ENCODE data around the gene CIITA.

The CIITA gene

DNA sequence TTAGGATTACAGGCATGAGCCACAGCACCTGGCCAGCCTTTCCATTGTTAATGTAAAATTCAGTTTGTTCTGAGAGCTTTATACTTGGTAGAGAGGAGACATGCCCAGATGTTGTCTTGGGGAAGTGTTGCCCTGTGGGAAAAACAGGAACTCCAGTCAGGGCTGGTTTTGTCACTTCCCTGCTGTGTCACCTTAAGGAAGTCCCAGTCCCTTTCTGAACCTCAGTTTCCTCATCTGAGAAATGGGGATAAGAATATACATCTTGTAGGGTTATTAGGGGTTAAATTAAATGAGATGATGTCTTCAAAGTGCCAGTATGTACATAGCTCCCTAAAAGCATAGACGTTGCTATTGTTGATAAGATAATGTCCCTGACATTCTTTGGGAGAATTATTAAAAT, 92.6 kb downstream of the CIITA start:
- H3K36me3 ChIP-seq (ENCODE audit: control insufficient read depth, insufficient read depth, low read length, severe bottlenecking), result peaks cover 42% of the 10 kb centered on the region
- H3K27me3 ChIP-seq (replicated peaks; ENCODE audit: control insufficient read depth, insufficient read depth, low read length), result no peaks in the 10 kb centered on the region
- H3K9me3 ChIP-seq (ENCODE audit: control insufficient read depth, low read length), result no peaks in the 10 kb centered on the region
- H3K4me3 ChIP-seq (ENCODE audit: low read length), result no peak overlapping the region
- no peak overlapping the region for H3K9ac ChIP-seq (ENCODE audit: low read length)
- H3K4me1 ChIP-seq (ENCODE audit: control insufficient read depth, insufficient read depth, low read length), result peaks cover 8% of the 10 kb centered on the region
- no peak for DNase-seq (ENCODE audit: low read depth)

DNA sequence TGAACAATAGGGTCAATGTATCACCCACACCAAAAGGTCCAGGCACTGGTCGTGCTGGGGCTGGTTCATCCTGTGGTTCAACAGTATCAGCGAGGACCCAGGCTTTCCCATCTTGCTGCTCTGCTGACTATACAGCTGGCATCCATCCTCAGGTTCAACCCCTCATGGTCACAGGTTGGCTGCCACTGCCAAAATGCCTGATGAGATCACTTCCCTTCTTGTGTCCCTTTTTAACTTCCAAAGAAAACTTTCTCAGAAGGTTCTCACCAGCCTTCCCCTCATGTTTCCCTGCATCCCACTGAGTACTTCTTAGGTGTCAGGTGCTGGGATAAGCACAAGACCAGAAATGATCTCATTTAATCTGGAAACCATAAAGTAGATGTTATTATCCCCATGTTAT, 93.1 kb downstream of the CIITA start:
- DNase-seq (ENCODE audit: low read depth), result no peak
- H3K9ac ChIP-seq (ENCODE audit: low read length), result no peak overlapping the region
- H3K4me3 ChIP-seq (ENCODE audit: low read length), result no peak overlapping the region
- no peaks in the 10 kb centered on the region for H3K9me3 ChIP-seq (ENCODE audit: control insufficient read depth, low read length)
- peaks cover 41% of the 10 kb centered on the region for H3K36me3 ChIP-seq (ENCODE audit: control insufficient read depth, insufficient read depth, low read length, severe bottlenecking)
- peaks cover 8% of the 10 kb centered on the region for H3K4me1 ChIP-seq (ENCODE audit: control insufficient read depth, insufficient read depth, low read length)
- no peaks in the 10 kb centered on the region for H3K27me3 ChIP-seq (replicated peaks; ENCODE audit: control insufficient read depth, insufficient read depth, low read length)

DNA sequence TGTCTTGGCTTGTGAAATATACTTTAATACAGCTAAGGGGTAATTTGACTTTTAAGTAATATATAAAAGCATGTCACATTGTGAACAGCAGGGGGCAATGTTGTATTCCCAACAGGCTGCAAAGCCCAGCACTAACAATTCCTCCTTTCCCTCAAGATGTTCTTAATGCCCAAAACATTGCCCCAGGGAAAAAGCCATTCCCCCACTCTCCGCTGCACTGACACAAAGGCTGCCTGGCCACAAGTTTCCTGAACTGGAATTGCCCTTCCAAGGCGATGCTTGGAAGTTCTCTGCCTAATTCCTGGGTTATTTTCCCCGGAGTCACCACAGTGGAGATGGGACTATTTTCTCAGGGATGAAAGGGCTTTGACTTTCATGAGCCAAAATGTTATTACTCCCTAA, 94.6 kb downstream of the CIITA start:
- H3K4me1 ChIP-seq (ENCODE audit: control insufficient read depth, insufficient read depth, low read length), result peaks cover 8% of the 10 kb centered on the region
- H3K36me3 ChIP-seq (ENCODE audit: control insufficient read depth, insufficient read depth, low read length, severe bottlenecking), result peaks cover 44% of the 10 kb centered on the region
- H3K27me3 ChIP-seq (replicated peaks; ENCODE audit: control insufficient read depth, insufficient read depth, low read length), result no peaks in the 10 kb centered on the region
- H3K9ac ChIP-seq (ENCODE audit: low read length), result no peak overlapping the region
- peak overlapping the region; percentile 9 for H3K4me3 ChIP-seq (ENCODE audit: low read length)
- H3K9me3 ChIP-seq (ENCODE audit: control insufficient read depth, low read length), result no peaks in the 10 kb centered on the region
- peak; percentile 95 for DNase-seq (ENCODE audit: low read depth)

DNA sequence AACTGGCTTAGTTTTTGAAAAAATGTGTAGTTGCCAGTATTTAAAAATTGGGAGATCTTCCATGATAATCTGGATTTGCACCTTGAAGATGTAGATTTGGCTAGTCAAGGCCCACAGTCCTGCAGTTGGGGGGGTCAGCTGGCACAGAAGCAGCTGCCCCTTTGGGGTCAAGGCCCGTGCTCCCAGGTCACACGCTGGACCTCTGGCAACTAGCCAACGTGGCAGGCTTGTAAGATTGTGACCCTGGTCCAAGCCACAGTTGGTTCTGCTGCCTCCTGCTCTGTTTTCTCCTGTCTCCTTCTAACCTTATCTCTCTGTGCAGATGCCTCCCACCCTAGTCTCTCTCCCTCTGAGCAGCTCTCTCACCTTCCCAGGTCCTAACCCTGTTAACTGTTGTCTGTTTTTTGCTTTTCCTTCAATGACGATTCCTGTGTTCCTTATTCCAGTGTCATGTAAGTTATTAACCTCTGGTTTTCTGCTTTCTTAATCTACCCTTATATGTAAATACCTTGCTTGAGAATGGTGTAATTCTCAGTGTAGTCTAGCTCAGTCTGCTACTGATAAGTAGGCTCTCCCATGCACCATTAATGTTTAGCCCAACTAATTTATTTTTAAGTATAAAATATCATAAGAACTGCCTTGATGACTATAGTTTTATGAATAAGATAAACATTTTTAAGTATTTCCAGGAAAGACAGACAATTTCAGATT, 95.3 kb downstream of the CIITA start:
- H3K9me3 ChIP-seq (ENCODE audit: control insufficient read depth, low read length), result no peaks in the 10 kb centered on the region
- H3K36me3 ChIP-seq (ENCODE audit: control insufficient read depth, insufficient read depth, low read length, severe bottlenecking), result peaks cover 37% of the 10 kb centered on the region
- no peaks in the 10 kb centered on the region for H3K27me3 ChIP-seq (replicated peaks; ENCODE audit: control insufficient read depth, insufficient read depth, low read length)
- H3K4me1 ChIP-seq (ENCODE audit: control insufficient read depth, insufficient read depth, low read length), result peaks cover 8% of the 10 kb centered on the region
- H3K4me3 ChIP-seq (ENCODE audit: low read length), result peak overlapping the region; percentile 9
- no peak for DNase-seq (ENCODE audit: low read depth)
- H3K9ac ChIP-seq (ENCODE audit: low read length), result no peak overlapping the region

DNA sequence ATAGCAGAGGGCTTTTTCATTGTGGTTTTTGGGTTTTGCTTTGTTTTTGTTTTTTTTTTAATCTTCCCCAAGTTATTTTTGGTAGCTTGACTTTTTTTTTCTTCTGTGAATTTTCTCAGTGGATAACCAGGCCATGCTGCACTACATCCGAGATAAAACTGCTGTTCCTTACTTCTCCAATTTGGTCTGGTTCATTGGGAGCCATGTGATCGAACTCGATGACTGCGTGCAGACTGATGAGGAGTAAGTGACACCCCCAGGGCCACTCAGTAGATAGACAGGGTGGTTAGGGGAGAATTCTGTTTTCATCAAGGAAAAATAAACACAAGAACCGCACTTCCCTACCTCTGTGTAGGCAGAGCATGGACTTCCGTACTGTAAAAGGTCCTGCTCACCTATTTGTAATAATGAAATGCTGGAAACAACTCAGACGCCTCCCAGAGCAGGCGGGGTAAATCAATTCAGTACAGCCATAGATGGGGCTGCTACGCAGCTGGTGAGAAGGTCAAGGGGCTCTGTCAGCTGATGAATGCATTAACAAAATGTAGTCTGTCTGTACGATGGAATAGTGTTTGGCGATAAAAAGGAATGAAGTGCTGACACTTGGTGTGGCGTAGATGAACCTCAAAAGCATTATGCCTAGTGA, 95.9 kb downstream of the CIITA start:
- Histone ChIP-seq H3K9ac (ENCODE audit: low read length) (no peak overlapping the region), H3K27me3 (replicated peaks; ENCODE audit: control insufficient read depth, insufficient read depth, low read length) (no peaks in the 10 kb centered on the region), H3K36me3 (ENCODE audit: control insufficient read depth, insufficient read depth, low read length, severe bottlenecking) (peaks cover 40% of the 10 kb centered on the region), H3K9me3 (ENCODE audit: control insufficient read depth, low read length) (no peaks in the 10 kb centered on the region), H3K4me3 (ENCODE audit: low read length) (no peak overlapping the region), H3K4me1 (ENCODE audit: control insufficient read depth, insufficient read depth, low read length) (peaks cover 8% of the 10 kb centered on the region)
- DNase-seq (ENCODE audit: low read depth), result no peak

DNA sequence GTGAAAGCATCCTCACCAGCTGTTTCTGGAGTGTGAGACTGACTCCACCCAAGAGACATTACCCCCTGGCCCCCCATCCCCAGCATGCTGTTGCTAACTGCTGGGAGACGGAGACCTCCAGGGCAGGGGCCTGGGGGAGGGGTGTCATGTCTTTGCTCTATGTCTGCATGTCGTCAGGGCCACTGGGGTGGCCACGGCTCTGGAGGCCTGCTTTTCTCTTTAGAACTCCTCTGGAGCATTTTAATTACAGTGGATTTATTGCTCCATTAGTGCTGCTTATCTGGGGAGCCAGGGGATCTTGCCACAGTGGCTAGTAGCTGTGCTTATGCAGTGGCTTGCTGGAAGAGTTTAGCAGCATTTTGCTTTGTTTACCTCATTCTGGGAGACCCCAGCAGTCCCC, 99.6 kb downstream of the CIITA start:
- H3K27me3 ChIP-seq (replicated peaks; ENCODE audit: control insufficient read depth, insufficient read depth, low read length), result no peaks in the 10 kb centered on the region
- H3K9ac ChIP-seq (ENCODE audit: low read length), result no peak overlapping the region
- H3K4me1 ChIP-seq (ENCODE audit: control insufficient read depth, insufficient read depth, low read length), result peaks cover 7% of the 10 kb centered on the region
- no peaks in the 10 kb centered on the region for H3K9me3 ChIP-seq (ENCODE audit: control insufficient read depth, low read length)
- DNase-seq (ENCODE audit: low read depth), result no peak
- H3K4me3 ChIP-seq (ENCODE audit: low read length), result no peak overlapping the region
- peaks cover 32% of the 10 kb centered on the region for H3K36me3 ChIP-seq (ENCODE audit: control insufficient read depth, insufficient read depth, low read length, severe bottlenecking)

DNA sequence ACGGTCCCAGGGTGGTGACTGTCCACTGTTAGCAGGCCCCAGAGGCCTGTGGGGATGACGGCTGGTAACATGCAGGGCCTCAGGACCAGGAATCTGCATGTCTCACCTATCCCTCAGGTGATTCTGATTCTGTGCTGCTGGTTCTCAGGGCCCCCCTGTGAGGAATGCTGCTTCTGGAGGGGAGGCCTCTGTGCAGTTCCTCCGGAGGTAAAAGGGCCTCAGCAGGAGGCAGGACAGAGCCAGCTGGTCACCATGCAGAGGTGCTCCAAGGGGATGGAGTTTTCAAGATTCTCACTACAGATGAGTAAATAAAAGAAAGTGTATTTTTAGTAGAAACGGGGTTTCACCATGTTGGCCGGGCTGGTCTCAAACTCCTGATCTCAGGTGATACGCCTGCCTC, 101.1 kb downstream of the CIITA start:
- H3K27me3 ChIP-seq (replicated peaks; ENCODE audit: control insufficient read depth, insufficient read depth, low read length), result no peaks in the 10 kb centered on the region
- H3K9ac ChIP-seq (ENCODE audit: low read length), result no peak overlapping the region
- DNase-seq (ENCODE audit: low read depth), result no peak
- no peak overlapping the region for H3K4me3 ChIP-seq (ENCODE audit: low read length)
- no peaks in the 10 kb centered on the region for H3K9me3 ChIP-seq (ENCODE audit: control insufficient read depth, low read length)
- peaks cover 15% of the 10 kb centered on the region for H3K4me1 ChIP-seq (ENCODE audit: control insufficient read depth, insufficient read depth, low read length)
- peaks cover 27% of the 10 kb centered on the region for H3K36me3 ChIP-seq (ENCODE audit: control insufficient read depth, insufficient read depth, low read length, severe bottlenecking)

DNA sequence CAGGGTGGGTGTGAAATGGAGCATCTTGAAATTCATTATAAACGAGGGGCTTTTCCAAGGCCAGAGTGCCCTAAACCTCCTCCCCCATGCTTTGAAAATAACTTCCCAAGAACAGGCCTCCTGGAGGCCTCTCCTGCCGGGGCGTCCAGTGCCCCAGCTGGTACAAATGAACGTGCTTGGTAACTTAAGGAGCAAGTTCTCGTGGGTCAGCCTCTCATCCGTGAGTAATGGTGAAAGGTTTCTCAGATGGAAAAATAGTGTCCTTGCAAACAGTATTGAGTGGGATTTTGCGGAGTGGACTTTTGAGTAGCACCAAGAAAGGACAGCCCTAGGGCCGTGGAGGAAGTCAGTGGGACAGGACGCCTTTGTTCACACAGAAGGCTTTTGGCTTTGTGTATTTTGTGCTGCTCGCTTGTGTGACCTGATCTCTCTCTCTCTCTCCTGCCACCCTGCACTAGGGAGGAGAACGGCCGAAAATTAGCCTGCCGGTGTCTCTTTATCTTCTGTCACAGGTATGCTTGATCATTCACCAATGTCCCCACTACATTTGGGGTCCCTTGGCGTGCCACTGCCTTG, 102.0 kb downstream of the CIITA start:
- DNase-seq (ENCODE audit: low read depth), result no peak
- Histone ChIP-seq H3K9me3 (ENCODE audit: control insufficient read depth, low read length) (no peaks in the 10 kb centered on the region), H3K27me3 (replicated peaks; ENCODE audit: control insufficient read depth, insufficient read depth, low read length) (no peaks in the 10 kb centered on the region), H3K4me3 (ENCODE audit: low read length) (no peak overlapping the region), H3K4me1 (ENCODE audit: control insufficient read depth, insufficient read depth, low read length) (peaks cover 17% of the 10 kb centered on the region), H3K9ac (ENCODE audit: low read length) (no peak overlapping the region), H3K36me3 (ENCODE audit: control insufficient read depth, insufficient read depth, low read length, severe bottlenecking) (peaks cover 25% of the 10 kb centered on the region)

DNA sequence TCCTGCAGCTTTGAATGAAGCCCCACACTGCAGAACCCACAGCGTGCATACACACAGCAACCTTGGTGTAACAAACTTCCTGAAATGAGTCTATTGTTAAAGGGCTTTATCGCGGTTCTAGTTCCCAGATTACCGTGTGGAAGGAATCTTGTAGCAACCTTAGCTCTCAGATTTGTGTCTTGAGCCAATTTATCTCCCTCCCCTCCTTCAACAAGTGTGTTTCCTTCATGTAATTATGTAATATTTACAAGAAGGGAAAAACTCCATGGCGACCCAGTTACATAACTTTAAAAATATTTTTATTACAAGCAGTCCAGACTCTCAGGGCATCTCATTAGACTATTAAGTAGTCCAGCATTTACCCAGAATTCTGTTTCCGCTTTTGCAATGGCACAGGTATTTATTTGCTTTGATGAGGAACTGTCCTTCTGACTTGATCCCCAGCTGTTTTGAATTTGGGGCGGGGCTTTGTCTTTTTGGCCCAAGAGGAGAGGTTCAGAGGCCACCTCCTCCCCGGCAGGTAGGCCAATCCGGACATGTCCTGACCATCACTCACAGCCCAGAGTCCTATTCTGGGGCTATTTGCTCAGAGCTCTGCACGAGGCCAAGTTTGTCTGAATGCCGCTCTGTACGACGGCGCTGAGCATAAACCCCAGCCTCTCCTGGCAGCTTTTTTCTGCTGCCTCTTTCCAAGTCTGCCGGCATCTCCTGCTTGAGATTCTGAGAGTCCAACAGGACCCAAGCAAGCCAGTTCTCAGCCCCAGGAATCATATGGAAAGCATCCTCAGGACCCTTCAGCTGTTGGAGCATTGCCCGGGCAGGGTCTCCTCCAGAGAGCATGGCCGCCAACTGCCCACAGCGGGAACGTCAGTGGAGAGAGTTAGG, 103.0 kb downstream of the CIITA start:
- H3K4me1 ChIP-seq (ENCODE audit: control insufficient read depth, insufficient read depth, low read length), result peaks cover 26% of the 10 kb centered on the region
- no peaks in the 10 kb centered on the region for H3K27me3 ChIP-seq (replicated peaks; ENCODE audit: control insufficient read depth, insufficient read depth, low read length)
- H3K4me3 ChIP-seq (ENCODE audit: low read length), result no peak overlapping the region
- peaks cover 21% of the 10 kb centered on the region for H3K36me3 ChIP-seq (ENCODE audit: control insufficient read depth, insufficient read depth, low read length, severe bottlenecking)
- no peaks in the 10 kb centered on the region for H3K9me3 ChIP-seq (ENCODE audit: control insufficient read depth, low read length)
- no peak for DNase-seq (ENCODE audit: low read depth)
- no peak overlapping the region for H3K9ac ChIP-seq (ENCODE audit: low read length)

DNA sequence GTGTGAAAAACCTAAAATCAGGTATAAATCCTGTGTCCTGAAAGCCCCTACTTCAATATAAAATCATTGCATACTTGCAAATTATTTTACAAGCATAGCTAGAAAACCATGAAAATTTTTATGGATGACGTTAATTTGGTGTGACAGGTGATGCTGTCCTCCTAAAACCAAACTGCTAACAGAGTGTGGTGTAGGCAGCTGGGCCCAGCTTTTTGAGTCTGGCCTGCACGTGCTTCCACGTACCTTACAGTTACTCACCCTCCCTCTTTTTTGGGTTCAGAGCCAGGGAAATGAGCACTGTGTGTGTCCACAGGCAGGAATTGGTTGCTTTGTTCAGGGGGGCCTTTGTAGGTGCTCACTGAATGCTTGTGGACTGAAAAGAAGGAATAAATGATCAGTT, 103.8 kb downstream of the CIITA start:
- peaks cover 19% of the 10 kb centered on the region for H3K36me3 ChIP-seq (ENCODE audit: control insufficient read depth, insufficient read depth, low read length, severe bottlenecking)
- no peak overlapping the region for H3K4me3 ChIP-seq (ENCODE audit: low read length)
- peaks cover 26% of the 10 kb centered on the region for H3K4me1 ChIP-seq (ENCODE audit: control insufficient read depth, insufficient read depth, low read length)
- H3K27me3 ChIP-seq (replicated peaks; ENCODE audit: control insufficient read depth, insufficient read depth, low read length), result no peaks in the 10 kb centered on the region
- H3K9me3 ChIP-seq (ENCODE audit: control insufficient read depth, low read length), result no peaks in the 10 kb centered on the region
- H3K9ac ChIP-seq (ENCODE audit: low read length), result no peak overlapping the region
- no peak for DNase-seq (ENCODE audit: low read depth)

DNA sequence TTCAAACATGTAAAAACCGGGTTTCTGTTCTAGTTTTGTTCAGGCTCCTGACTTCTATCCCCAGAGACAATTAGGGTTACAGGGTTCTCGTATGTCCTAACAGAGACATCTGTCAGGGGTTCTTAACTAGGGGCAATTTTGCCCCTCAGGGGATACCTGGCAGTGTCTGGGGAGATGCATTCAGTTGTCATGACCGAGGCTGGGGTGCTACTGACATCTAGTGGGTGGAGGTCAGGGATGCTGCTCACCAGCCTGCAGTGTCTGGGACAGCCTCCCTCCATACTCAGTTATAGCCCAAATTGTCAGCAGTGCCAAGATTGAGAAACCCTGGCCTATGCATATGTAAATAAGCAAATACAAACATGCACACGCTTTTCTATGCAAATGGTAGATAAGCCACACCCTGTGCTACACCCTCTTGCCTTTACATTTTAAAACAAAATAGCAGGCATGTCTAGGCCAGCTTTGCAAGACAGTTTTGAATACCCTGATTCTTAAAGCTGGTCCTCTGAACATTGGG, 104.8 kb downstream of the CIITA start:
- DNase-seq (ENCODE audit: low read depth), result peak; percentile 25

More for the DNA sequence above, 104.8 kb downstream of the CIITA start:
- Histone ChIP-seq H3K4me3 (ENCODE audit: low read length) (no peak overlapping the region), H3K27me3 (replicated peaks; ENCODE audit: control insufficient read depth, insufficient read depth, low read length) (no peaks in the 10 kb centered on the region), H3K9me3 (ENCODE audit: control insufficient read depth, low read length) (no peaks in the 10 kb centered on the region), H3K9ac (ENCODE audit: low read length) (peak overlapping the region; percentile 22), H3K4me1 (ENCODE audit: control insufficient read depth, insufficient read depth, low read length) (peaks cover 26% of the 10 kb centered on the region), H3K36me3 (ENCODE audit: control insufficient read depth, insufficient read depth, low read length, severe bottlenecking) (peaks cover 15% of the 10 kb centered on the region)
